A549 (cell line): ENCODE data around the gene ERRFI1. TPM values are rescaled to one million over a fixed set of nuclear protein-coding genes. Genes with fewer than 3 reads are reported as not detected.
A peak's percentile ranks its signal among the peaks of the same experiment; 100 is the strongest.

Source experiments
- ATAC-seq, 2 experiments: fragments of 200-7000 bp in 1 of 2; fragments of >200 bp in 1 of 2; cut with Nextera tagmentation in 1 of 2; cut with Tn5 transposase in 1 of 2; 3 replicates each; pipeline versions ENCODE4 v1.8.0 to v1.9.1; 2018 to 2020; ENCODE audit warnings: mild to moderate bottlenecking in 1 of 2, moderate library complexity in 1 of 2
- CTCF ChIA-PET: fragments of 300-600 bp; sonication (Branson Sonifier 250); formaldehyde crosslinking; extraction: SDS; loops from one replicate; lab custom pipeline; 2021; ENCODE audit warnings: antibody characterized with exemption, inconsistent platforms; lab: Yijun Ruan, JAX
- POLR2A ChIA-PET: fragments of 350-600 bp; formaldehyde crosslinking; extraction: SDS; loops from one replicate; lab custom pipeline; 2021; ENCODE audit warnings: antibody characterized with exemption, inconsistent platforms; lab: Yijun Ruan, JAX
- DNase-seq, 2 experiments: peaks; one replicate each; pipeline versions ENCODE4 v3.0.0 to v3.0.0-alpha.2; 2011 to 2016; ENCODE audit warnings: low read depth in 1 of 2, low spot score in 1 of 2
- FAIRE-seq: peaks from 2 replicates; lab custom pipeline; 2011; peaks lifted over from hg19 to GRCh38; lab: Jason Lieb, UNC
- H3K27ac ChIP-seq, 2 experiments: fragments of >200 bp; sonication (Bioruptor Twin); formaldehyde crosslinking; 3 replicates each; pipeline ENCODE4 v1.5.1; 2016 to 2017
- H3K4me1 ChIP-seq: fragments of >200 bp; sonication (Bioruptor Twin); formaldehyde crosslinking; 3 replicates; pipeline ENCODE4 v1.6.1; 2016
- H3K4me2 ChIP-seq: fragments of >200 bp; sonication (Bioruptor Twin); formaldehyde crosslinking; 3 replicates; pipeline ENCODE4 v1.6.1; 2016
- H3K4me3 ChIP-seq: fragments of >200 bp; sonication (Bioruptor Twin); formaldehyde crosslinking; 3 replicates; pipeline ENCODE4 v1.5.1; 2016
- H3K9me3 ChIP-seq: fragments of >200 bp; sonication (Bioruptor Twin); formaldehyde crosslinking; 3 replicates; pipeline ENCODE4 v1.6.1; 2016
- CBX2 ChIP-seq: fragments of 200-600 bp; sonication (generic); IDR thresholded peaks from 2 replicates; pipeline ENCODE4 v1.6.1; 2016; ENCODE audit warnings: low read depth, mild to moderate bottlenecking, borderline replicate concordance
- EHF ChIP-seq: fragments of 250-450 bp; sonication (Bioruptor Pico); IDR thresholded peaks from 2 replicates; pipeline ENCODE4 v1.5.0; 2020; ENCODE audit warnings: mild to moderate bottlenecking
- ESRRA ChIP-seq: fragments of 150-350 bp; IDR thresholded peaks from 2 replicates; pipeline ENCODE4 v1.6.1; 2014; ENCODE audit warnings: mild to moderate bottlenecking, low read length, borderline replicate concordance
- FOSL2 ChIP-seq, 2 experiments: fragments of 450-650 bp in 1 of 2; fragments of >200 bp in 1 of 2; sonication (Bioruptor Twin) in 1 of 2; formaldehyde crosslinking; IDR thresholded peaks; 2 replicates each; pipeline versions ENCODE4 v1.5.0 to v1.6.1; 2016 to 2020; ENCODE audit warnings: mild to moderate bottlenecking in 1 of 2, moderate library complexity in 1 of 2
- HMGXB4 ChIP-seq: fragments of 250-450 bp; sonication (Bioruptor Pico); IDR thresholded peaks from 2 replicates; pipeline ENCODE4 v1.5.0; 2021; ENCODE audit warnings: mild to moderate bottlenecking, moderate library complexity, borderline replicate concordance
- HOXA7 ChIP-seq: fragments of 250-450 bp; sonication (Bioruptor Pico); IDR thresholded peaks from 2 replicates; pipeline ENCODE4 v1.5.0; 2020; ENCODE audit warnings: mild to moderate bottlenecking, moderate library complexity
- KDM5A ChIP-seq: fragments of 200-600 bp; sonication (generic); IDR thresholded peaks from 2 replicates; pipeline ENCODE4 v1.6.1; 2016; ENCODE audit warnings: antibody characterized with exemption, mild to moderate bottlenecking
- PBX3 ChIP-seq: IDR thresholded peaks from 2 replicates; pipeline ENCODE4 v1.6.1; 2012
- PHF8 ChIP-seq: fragments of 200-600 bp; sonication (generic); IDR thresholded peaks from 2 replicates; pipeline ENCODE4 v1.6.1; 2016; ENCODE audit warnings: low read depth, mild to moderate bottlenecking, antibody characterized with exemption, moderate library complexity, borderline replicate concordance
- REST ChIP-seq: fragments of 200-600 bp; sonication (generic); IDR thresholded peaks from 2 replicates; pipeline ENCODE4 v1.6.1; 2016; ENCODE audit warnings: antibody characterized with exemption, mild to moderate bottlenecking, moderate library complexity
- WGBS: methylation state at CpG from one replicate; pipeline ENCODE4 v1.1.6; 2017; ENCODE audit errors: missing lambda C conversion rate; 5-methylcytosine and 5-hydroxymethylcytosine counted together
- polyA plus RNA-seq, 4 experiments: library from polyadenylated mRNA; depleted of rRNA in 3 of 4; stranded (reverse); fragments of >200 nt; fragmentation: RNase III in 1 of 4; extraction: RNeasy Plus Mini Kit Qiagen cat#74134 plus additional on column Dnase treatment in 1 of 4; gene quantifications; 2 replicates in 3 of 4; 3 replicates in 1 of 4; pipeline ENCODE4 v1.2.3, GENCODE V29; 2011 to 2017
- TF ChIP-seq, protein P1 (sequence below): fragments of 150-350 bp; IDR thresholded peaks from 2 replicates; pipeline ENCODE4 v1.6.1; 2014; ENCODE audit warnings: low read depth, mild to moderate bottlenecking, low read length
- TF ChIP-seq, protein P2 (sequence below): IDR thresholded peaks from 2 replicates; pipeline ENCODE4 v1.6.1; 2012

The ERRFI1 gene
- polyA plus RNA-seq, 2 of the 4 experiments (the other 2 are of a cell fraction): 51.0 to 217 TPM

DNA sequence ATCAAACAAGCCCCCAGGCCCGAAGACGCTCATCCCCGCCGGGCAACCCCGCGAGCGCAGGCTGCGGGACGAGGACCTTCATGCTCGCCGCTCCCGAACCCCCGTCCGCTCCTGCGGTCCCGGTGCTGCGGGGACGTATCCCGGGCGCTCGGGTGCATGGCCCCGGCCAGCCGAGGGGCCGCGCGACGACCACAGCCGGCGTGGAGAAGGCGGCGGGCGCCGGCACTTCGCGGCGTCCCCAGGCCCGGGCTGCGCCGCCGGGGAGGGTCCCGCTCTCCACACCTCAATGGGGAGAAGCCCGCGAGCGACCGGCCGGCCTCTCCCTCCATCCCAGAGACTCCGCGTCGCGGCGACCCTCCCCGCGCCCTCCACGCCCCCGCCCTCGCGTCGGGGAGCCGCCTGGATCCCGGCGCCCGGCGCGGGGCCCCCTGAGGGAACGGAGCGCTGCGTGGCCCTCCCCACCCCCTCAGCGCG lies 401 bp downstream of the ERRFI1 start:
- Histone ChIP-seq H3K27ac (peak overlapping the region; percentile 98 to 100), H3K4me2 (peak overlapping the region; percentile 86), H3K4me1 (peaks cover 34% of the 10 kb centered on the region), H3K9me3 (no peaks in the 10 kb centered on the region)
- POLR2A ChIA-PET: interaction anchor here (0.9 to 1.6 kb wide), 7 partner anchors 11 to 289 kb away, joined by 3 to 9 read pairs (median 4); no protein-coding TSS in a partner anchor
- no peak for TF ChIP-seq ESRRA
- TF ChIP-seq PBX3: 0 out of 2 replicates have a peak, but pooled peaks have one; percentile 21
- no peak for TF ChIP-seq HMGXB4 (CRISPR knock-in tag)
- no peak; the same call in 1 of the 2 replicates for TF ChIP-seq PHF8
- no peak for TF ChIP-seq CBX2
- TF ChIP-seq, all 56 proteins: peak for 1
- ATAC-seq (peak in 1 of 2 experiments; percentile 0; a peak in 3 of 6 replicates), FAIRE-seq (no peak), DNase-seq (no peak)
- H3K4me3 ChIP-seq: peak overlapping the region; percentile 91
- WGBS: 12% methylated on average over 6 of the region's 69 CpGs
- CTCF ChIA-PET: interaction anchor here (1.2 to 4.2 kb wide), 2 partner anchors 10 to 213 kb away, joined by 5 to 28 read pairs; no protein-coding TSS in a partner anchor

- peak overlapping the region; percentile 91 for H3K4me3 ChIP-seq
- FAIRE-seq (no peak), DNase-seq (no peak), ATAC-seq (no peak)
- H3K4me2 ChIP-seq: peak overlapping the region; percentile 86
- H3K9me3 ChIP-seq: no peaks in the 10 kb centered on the region
- 1% methylated on average over 19 of the region's 19 CpGs for WGBS
- peak overlapping the region; percentile 98 to 100 for H3K27ac ChIP-seq
- TF ChIP-seq HOXA7 (no peak), KDM5A (no peak), EHF (CRISPR knock-in tag) (no peak), PHF8 (no peak), FOSL2 (IDR thresholded peaks at IDR 0.05) (no peak), FOSL2 (CRISPR knock-in tag; IDR thresholded peaks at IDR 0.05) (no peak), REST (no peak; the same call in 1 of the 2 replicates)
- TF ChIP-seq, protein P1, sequence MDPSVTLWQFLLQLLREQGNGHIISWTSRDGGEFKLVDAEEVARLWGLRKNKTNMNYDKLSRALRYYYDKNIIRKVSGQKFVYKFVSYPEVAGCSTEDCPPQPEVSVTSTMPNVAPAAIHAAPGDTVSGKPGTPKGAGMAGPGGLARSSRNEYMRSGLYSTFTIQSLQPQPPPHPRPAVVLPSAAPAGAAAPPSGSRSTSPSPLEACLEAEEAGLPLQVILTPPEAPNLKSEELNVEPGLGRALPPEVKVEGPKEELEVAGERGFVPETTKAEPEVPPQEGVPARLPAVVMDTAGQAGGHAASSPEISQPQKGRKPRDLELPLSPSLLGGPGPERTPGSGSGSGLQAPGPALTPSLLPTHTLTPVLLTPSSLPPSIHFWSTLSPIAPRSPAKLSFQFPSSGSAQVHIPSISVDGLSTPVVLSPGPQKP: no peak
- TF ChIP-seq, protein P2, sequence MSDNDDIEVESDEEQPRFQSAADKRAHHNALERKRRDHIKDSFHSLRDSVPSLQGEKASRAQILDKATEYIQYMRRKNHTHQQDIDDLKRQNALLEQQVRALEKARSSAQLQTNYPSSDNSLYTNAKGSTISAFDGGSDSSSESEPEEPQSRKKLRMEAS: no peak
- ChIA-PET CTCF (interaction anchor here (1.0 to 4.2 kb wide), 5 partner anchors 10 to 291 kb away, joined by 3 to 28 read pairs (median 4); no protein-coding TSS in a partner anchor), POLR2A (interaction anchor here (0.9 to 1.6 kb wide), 3 partner anchors 8 to 47 kb away, joined by 3 to 9 read pairs (median 4); no protein-coding TSS in a partner anchor)
- H3K4me1 ChIP-seq: peaks cover 39% of the 10 kb centered on the region
These were observed 943 bp downstream of the ERRFI1 start for GRCh38 chr1:8025061-8025670.
